Measurements from ENCODE around the gene PLEKHA4.
"Not testable (repeated sequence)": the region's sequence is repeated elsewhere in the genome, so short reads cannot be mapped to it uniquely, and the experiment has no call there.

Gene PLEKHA4

GRCh38 chr19:48868114-48868886 lies at the start of gene PLEKHA4:
TSS of gene PLEKHA4 (minus strand) at chr19:48868617. CDS start at chr19:48867620, 997 bp downstream.
- H3K9ac ChIP-seq (ENCODE audit: low read depth, low read length), result peak within 1 kb of the TSS; percentile 83
- peaks cover 1% of the 10 kb centered on the region; the same call in 1 of the 2 replicates for H3K36me3 ChIP-seq (ENCODE audit: insufficient read depth, low read depth, low read length)
- no peaks in the 10 kb centered on the region for H3K27me3 ChIP-seq (ENCODE audit: insufficient read depth, low read length)
- peaks cover 14% of the 10 kb centered on the region for H3K4me1 ChIP-seq (ENCODE audit: insufficient read depth, low read length)
- H3K9me3 ChIP-seq (ENCODE audit: insufficient read depth, low read depth, low read length), result no peaks in the 10 kb centered on the region
- peak within 1 kb of the TSS; percentile 33 for H3K27ac ChIP-seq (ENCODE audit: low read length)
- H3K4me3 ChIP-seq (ENCODE audit: low read length), result peak within 1 kb of the TSS; percentile 63

- Histone ChIP-seq H3K27me3 (ENCODE audit: insufficient read depth, low read length) (no peaks in the 10 kb centered on the region), H3K4me3 (ENCODE audit: low read length) (no peak overlapping the region), H3K4me1 (ENCODE audit: insufficient read depth, low read length) (no peaks in the 10 kb centered on the region), H3K36me3 (ENCODE audit: insufficient read depth, low read depth, low read length) (peaks cover 68% of the 10 kb centered on the region), H3K9me3 (ENCODE audit: insufficient read depth, low read depth, low read length) (no peaks in the 10 kb centered on the region), H3K9ac (ENCODE audit: low read depth, low read length) (no peak overlapping the region), H3K27ac (ENCODE audit: low read length) (no peak overlapping the region)
Observed at GRCh38 chr19:48918071-48918470, 49.7 kb upstream of the PLEKHA4 start.

GRCh38 chr19:48915757-48916156 lies 47.3 kb upstream of the PLEKHA4 start:
- Histone ChIP-seq H3K4me1 (ENCODE audit: insufficient read depth, low read length) (no peaks in the 10 kb centered on the region), H3K36me3 (ENCODE audit: insufficient read depth, low read depth, low read length) (peaks cover 75% of the 10 kb centered on the region), H3K9ac (ENCODE audit: low read depth, low read length) (no peak overlapping the region), H3K9me3 (ENCODE audit: insufficient read depth, low read depth, low read length) (no peaks in the 10 kb centered on the region), H3K27ac (ENCODE audit: low read length) (no peak overlapping the region), H3K27me3 (ENCODE audit: insufficient read depth, low read length) (no peaks in the 10 kb centered on the region), H3K4me3 (ENCODE audit: low read length) (no peak overlapping the region)

GRCh38 chr19:48914181-48914580 lies 45.8 kb upstream of the PLEKHA4 start:
- H3K9me3 ChIP-seq (ENCODE audit: insufficient read depth, low read depth, low read length), result no peaks in the 10 kb centered on the region
- peaks cover 73% of the 10 kb centered on the region for H3K36me3 ChIP-seq (ENCODE audit: insufficient read depth, low read depth, low read length)
- H3K4me1 ChIP-seq (ENCODE audit: insufficient read depth, low read length), result no peaks in the 10 kb centered on the region
- no peak overlapping the region for H3K9ac ChIP-seq (ENCODE audit: low read depth, low read length)
- no peaks in the 10 kb centered on the region for H3K27me3 ChIP-seq (ENCODE audit: insufficient read depth, low read length)
- no peak overlapping the region for H3K4me3 ChIP-seq (ENCODE audit: low read length)
- H3K27ac ChIP-seq (ENCODE audit: low read length), result no peak overlapping the region

GRCh38 chr19:48913114-48913889 lies 44.9 kb upstream of the PLEKHA4 start:
- H3K4me1 ChIP-seq (ENCODE audit: insufficient read depth, low read length), result no peaks in the 10 kb centered on the region
- H3K27me3 ChIP-seq (ENCODE audit: insufficient read depth, low read length), result no peaks in the 10 kb centered on the region
- no peak overlapping the region for H3K9ac ChIP-seq (ENCODE audit: low read depth, low read length)
- H3K4me3 ChIP-seq (ENCODE audit: low read length), result no peak overlapping the region
- peaks cover 72% of the 10 kb centered on the region for H3K36me3 ChIP-seq (ENCODE audit: insufficient read depth, low read depth, low read length)
- H3K27ac ChIP-seq (ENCODE audit: low read length), result no peak overlapping the region
- no peaks in the 10 kb centered on the region for H3K9me3 ChIP-seq (ENCODE audit: insufficient read depth, low read depth, low read length)

- H3K36me3 ChIP-seq (ENCODE audit: insufficient read depth, low read depth, low read length), result peaks cover 69% of the 10 kb centered on the region
- H3K4me1 ChIP-seq (ENCODE audit: insufficient read depth, low read length), result no peaks in the 10 kb centered on the region
- H3K4me3 ChIP-seq (ENCODE audit: low read length), result no peak overlapping the region
- H3K27ac ChIP-seq (ENCODE audit: low read length), result no peak overlapping the region
- no peak overlapping the region for H3K9ac ChIP-seq (ENCODE audit: low read depth, low read length)
- no peaks in the 10 kb centered on the region for H3K27me3 ChIP-seq (ENCODE audit: insufficient read depth, low read length)
- no peaks in the 10 kb centered on the region for H3K9me3 ChIP-seq (ENCODE audit: insufficient read depth, low read depth, low read length)
Observed at GRCh38 chr19:48910803-48911202, 42.4 kb upstream of the PLEKHA4 start.

- H3K27ac ChIP-seq (ENCODE audit: low read length); H3K4me1 ChIP-seq (ENCODE audit: insufficient read depth, low read length); H3K9me3 ChIP-seq (ENCODE audit: insufficient read depth, low read depth, low read length); H3K27me3 ChIP-seq (ENCODE audit: insufficient read depth, low read length); H3K4me3 ChIP-seq (ENCODE audit: low read length); H3K9ac ChIP-seq (ENCODE audit: low read depth, low read length): not testable (repeated sequence)
- peaks cover 72% of the 10 kb centered on the region for H3K36me3 ChIP-seq (ENCODE audit: insufficient read depth, low read depth, low read length)
Observed at GRCh38 chr19:48909424-48910077, 41.1 kb upstream of the PLEKHA4 start.

- H3K9me3 ChIP-seq (ENCODE audit: insufficient read depth, low read depth, low read length), result no peaks in the 10 kb centered on the region
- peaks cover 58% of the 10 kb centered on the region for H3K36me3 ChIP-seq (ENCODE audit: insufficient read depth, low read depth, low read length)
Observed at GRCh38 chr19:48907671-48908070, 39.3 kb upstream of the PLEKHA4 start.

GRCh38 chr19:48906324-48906723 lies 37.9 kb upstream of the PLEKHA4 start:
- no peaks in the 10 kb centered on the region for H3K4me1 ChIP-seq (ENCODE audit: insufficient read depth, low read length)
- H3K9ac ChIP-seq (ENCODE audit: low read depth, low read length), result no peak overlapping the region
- no peaks in the 10 kb centered on the region for H3K9me3 ChIP-seq (ENCODE audit: insufficient read depth, low read depth, low read length)
- peaks cover 50% of the 10 kb centered on the region for H3K36me3 ChIP-seq (ENCODE audit: insufficient read depth, low read depth, low read length)
- no peak overlapping the region for H3K27ac ChIP-seq (ENCODE audit: low read length)
- no peaks in the 10 kb centered on the region for H3K27me3 ChIP-seq (ENCODE audit: insufficient read depth, low read length)
- H3K4me3 ChIP-seq (ENCODE audit: low read length), result no peak overlapping the region

More at GRCh38 chr19:48907671-48908070, 39.3 kb upstream of the PLEKHA4 start:
- H3K27me3 ChIP-seq (ENCODE audit: insufficient read depth, low read length), result no peaks in the 10 kb centered on the region
- H3K27ac ChIP-seq (ENCODE audit: low read length), result no peak overlapping the region
- H3K4me1 ChIP-seq (ENCODE audit: insufficient read depth, low read length), result no peaks in the 10 kb centered on the region
- H3K4me3 ChIP-seq (ENCODE audit: low read length), result no peak overlapping the region
- no peak overlapping the region for H3K9ac ChIP-seq (ENCODE audit: low read depth, low read length)

- H3K4me1 ChIP-seq (ENCODE audit: insufficient read depth, low read length), result no peaks in the 10 kb centered on the region
- H3K27ac ChIP-seq (ENCODE audit: low read length), result no peak overlapping the region
- H3K4me3 ChIP-seq (ENCODE audit: low read length), result no peak overlapping the region
- no peaks in the 10 kb centered on the region for H3K9me3 ChIP-seq (ENCODE audit: insufficient read depth, low read depth, low read length)
- H3K36me3 ChIP-seq (ENCODE audit: insufficient read depth, low read depth, low read length), result peaks cover 43% of the 10 kb centered on the region
- no peaks in the 10 kb centered on the region for H3K27me3 ChIP-seq (ENCODE audit: insufficient read depth, low read length)
- H3K9ac ChIP-seq (ENCODE audit: low read depth, low read length), result no peak overlapping the region
Observed at GRCh38 chr19:48905664-48906063, 37.2 kb upstream of the PLEKHA4 start.

GRCh38 chr19:48903788-48904187 lies 35.4 kb upstream of the PLEKHA4 start:
- not testable (repeated sequence) for H3K9ac ChIP-seq (ENCODE audit: low read depth, low read length); H3K27ac ChIP-seq (ENCODE audit: low read length); H3K27me3 ChIP-seq (ENCODE audit: insufficient read depth, low read length); H3K4me3 ChIP-seq (ENCODE audit: low read length); H3K9me3 ChIP-seq (ENCODE audit: insufficient read depth, low read depth, low read length); H3K4me1 ChIP-seq (ENCODE audit: insufficient read depth, low read length)
- H3K36me3 ChIP-seq (ENCODE audit: insufficient read depth, low read depth, low read length), result peaks cover 33% of the 10 kb centered on the region

All from iPS-20b (cell line).